Gastrocnemius medialis (tissue), 4 donors: ENCODE measurements around the gene PCGF1.

ENCODE experiments used
- POLR2A ChIP-seq, 2 donors: fragments of 450-650 bp; IDR thresholded peaks; one replicate each; pipeline ENCODE4 v1.6.1; 2017; ENCODE audit warnings: antibody characterized with exemption in 2 of 2, mild to moderate bottlenecking in 2 of 2, moderate library complexity in 2 of 2
- TF ChIP-seq, protein P1 (sequence below), 5 experiments: fragments of 450-650 bp in 3 of 5; fragments of 200-600 bp in 2 of 5; sonication (generic) in 2 of 5; IDR thresholded peaks in 4 of 5; conservative IDR thresholded peaks in 1 of 5; 1 replicate in 4 of 5; 2 replicates in 1 of 5; pipeline ENCODE4 v1.5.1; 2016 to 2019; ENCODE audit warnings: antibody characterized with exemption in 5 of 5, mild to moderate bottlenecking in 3 of 5, moderate library complexity in 3 of 5

DNA sequence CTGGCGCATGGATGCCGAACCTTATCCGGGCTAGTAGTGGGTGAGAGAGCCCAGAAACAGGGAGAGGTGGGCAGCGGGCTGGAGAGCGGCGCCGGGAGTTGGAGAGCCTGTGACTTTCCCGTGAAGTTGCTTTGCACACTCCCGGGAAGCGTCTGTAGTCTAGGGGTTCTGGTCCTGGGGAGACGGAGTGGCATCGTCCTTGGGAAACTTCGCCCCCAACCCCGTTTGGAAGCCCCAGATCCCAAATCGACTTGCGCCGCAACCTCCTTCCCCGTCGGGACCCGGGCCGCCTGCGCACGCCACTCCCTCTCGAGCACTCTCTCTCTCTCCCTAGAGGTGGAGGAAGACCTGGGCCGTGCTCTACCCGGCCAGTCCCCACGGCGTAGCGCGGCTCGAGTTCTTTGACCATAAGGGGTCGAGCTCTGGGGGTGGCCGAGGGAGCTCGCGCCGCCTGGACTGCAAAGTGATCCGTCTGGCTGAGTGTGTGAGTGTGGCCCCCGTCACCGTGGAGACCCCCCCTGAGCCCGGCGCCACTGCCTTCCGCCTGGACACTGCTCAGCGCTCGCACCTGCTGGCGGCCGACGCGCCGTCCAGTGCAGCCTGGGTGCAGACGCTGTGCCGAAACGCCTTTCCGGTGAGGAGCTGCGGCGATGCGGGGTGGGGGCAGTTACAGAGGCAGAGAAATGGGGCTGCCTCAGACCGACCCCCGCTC is 47.5 kb upstream of the PCGF1 start:
- TF ChIP-seq, protein P1, sequence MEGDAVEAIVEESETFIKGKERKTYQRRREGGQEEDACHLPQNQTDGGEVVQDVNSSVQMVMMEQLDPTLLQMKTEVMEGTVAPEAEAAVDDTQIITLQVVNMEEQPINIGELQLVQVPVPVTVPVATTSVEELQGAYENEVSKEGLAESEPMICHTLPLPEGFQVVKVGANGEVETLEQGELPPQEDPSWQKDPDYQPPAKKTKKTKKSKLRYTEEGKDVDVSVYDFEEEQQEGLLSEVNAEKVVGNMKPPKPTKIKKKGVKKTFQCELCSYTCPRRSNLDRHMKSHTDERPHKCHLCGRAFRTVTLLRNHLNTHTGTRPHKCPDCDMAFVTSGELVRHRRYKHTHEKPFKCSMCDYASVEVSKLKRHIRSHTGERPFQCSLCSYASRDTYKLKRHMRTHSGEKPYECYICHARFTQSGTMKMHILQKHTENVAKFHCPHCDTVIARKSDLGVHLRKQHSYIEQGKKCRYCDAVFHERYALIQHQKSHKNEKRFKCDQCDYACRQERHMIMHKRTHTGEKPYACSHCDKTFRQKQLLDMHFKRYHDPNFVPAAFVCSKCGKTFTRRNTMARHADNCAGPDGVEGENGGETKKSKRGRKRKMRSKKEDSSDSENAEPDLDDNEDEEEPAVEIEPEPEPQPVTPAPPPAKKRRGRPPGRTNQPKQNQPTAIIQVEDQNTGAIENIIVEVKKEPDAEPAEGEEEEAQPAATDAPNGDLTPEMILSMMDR (IDR thresholded peaks at IDR 0.05 in 4 of 5, conservative IDR thresholded peaks at IDR 0.05 in 1 of 5), result no peak
- TF ChIP-seq POLR2A (IDR thresholded peaks at IDR 0.05), result no peak
